ENCODE data around the gene EEFSEC.
A peak's percentile ranks its signal among the peaks of the same experiment; 100 is the strongest.

Gene EEFSEC

GRCh38 chr3:128339491-128340012 is 186.3 kb downstream of the EEFSEC start:
- no peak for DNase-seq

DNA sequence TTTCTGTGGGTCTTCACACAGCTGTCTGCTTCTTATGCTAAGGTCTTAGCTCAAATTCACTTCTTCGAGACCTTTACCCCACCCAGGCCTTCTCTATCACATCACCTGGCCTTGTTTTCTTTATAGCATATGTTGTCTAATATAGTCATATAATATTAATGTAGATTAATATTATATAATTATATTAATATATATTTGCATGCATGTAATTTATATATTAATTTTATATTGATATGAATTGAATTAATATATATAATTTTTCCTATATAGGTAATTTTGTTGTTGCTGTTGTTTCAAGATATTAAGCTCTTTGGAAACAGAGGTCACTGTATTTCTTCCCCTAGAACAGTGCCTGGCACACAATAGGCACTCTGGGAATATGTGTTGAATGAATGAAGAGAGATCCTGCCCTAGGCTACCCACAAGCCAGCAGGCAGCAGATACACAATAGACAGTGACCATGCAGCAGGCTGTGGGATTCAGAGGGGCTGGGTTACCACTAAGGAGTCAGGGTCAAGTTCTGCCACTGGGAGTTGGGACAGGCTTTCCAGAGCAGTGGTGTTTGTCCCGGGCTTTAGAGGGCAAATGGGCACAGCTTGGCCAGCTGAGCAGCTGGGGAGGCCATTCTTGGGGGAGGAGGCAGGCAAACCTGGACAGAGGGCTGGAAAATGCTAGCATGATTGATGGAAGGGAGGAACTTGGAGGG is 187.1 kb downstream of the EEFSEC start:
- no peak for DNase-seq

DNA sequence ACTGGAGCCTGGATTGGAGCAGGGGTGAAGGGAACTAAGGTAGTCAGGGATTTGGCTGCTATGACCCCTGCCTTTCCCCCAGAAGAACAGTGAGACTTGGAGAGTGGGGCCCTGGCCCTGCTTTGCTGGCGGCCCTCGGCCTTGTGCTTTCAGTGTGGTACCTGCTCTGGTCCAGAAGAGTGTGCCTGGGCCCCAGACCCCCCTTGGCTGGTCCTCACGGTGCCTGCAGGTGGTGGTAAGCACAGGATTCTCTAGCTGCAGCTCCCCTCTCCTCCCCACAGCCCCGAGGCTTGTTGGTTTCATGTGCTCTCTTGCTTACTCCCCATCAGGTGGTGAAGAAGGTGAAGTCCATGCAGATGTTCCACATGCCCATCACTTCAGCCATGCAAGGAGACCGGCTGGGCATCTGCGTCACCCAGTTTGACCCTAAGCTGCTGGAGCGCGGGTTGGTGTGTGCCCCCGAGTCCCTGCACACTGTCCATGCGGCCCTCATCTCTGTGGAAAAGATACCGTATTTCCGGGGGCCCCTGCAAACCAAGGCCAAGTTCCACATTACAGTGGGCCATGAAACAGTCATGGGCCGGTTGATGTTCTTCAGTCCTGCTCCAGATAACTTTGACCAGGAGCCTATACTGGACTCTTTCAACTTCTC is 187.7 kb downstream of the EEFSEC start:
- no peak for DNase-seq

GRCh38 chr3:128341659-128342395 is 188.5 kb downstream of the EEFSEC start:
- DNase-seq: no peak

GRCh38 chr3:128342701-128343180 is 189.5 kb downstream of the EEFSEC start:
- no peak for DNase-seq

DNA sequence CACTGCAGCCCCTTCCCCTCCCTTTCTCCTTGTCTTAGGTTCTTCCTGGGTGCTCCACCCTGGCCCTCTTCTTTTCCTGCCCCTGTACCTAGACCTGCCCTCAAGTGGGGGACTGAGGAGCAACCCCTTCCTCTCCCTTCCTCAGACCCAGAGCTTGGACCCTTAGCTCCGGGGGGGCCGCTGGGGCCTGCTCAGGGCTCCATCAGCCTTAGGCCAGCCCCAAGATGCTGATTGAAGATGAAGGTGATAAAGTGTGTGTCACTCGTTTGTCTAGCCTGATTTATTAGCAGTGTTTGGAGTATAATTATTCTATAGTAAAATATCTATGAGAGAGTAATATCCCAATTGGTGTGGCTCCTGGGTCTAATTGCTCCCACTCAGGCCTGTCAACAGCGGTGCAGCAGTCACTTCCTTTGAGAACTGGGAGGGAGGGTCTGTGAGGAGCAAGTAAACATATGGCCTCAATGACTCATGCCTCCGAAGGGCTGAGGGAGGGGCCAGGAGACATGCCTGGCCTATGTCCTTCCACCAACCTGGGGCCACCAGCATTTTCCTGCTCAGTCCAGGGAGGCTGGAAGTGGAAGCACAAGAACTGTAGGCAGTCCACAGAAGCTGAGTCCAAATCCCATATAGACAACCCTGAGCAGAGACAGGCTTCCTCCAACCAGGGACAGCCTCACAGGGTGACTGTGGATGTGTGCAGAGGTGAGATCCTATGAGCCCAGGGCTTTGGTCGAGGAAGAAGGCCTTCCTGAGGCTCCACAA is 190.2 kb downstream of the EEFSEC start:
- no peak for DNase-seq

DNA sequence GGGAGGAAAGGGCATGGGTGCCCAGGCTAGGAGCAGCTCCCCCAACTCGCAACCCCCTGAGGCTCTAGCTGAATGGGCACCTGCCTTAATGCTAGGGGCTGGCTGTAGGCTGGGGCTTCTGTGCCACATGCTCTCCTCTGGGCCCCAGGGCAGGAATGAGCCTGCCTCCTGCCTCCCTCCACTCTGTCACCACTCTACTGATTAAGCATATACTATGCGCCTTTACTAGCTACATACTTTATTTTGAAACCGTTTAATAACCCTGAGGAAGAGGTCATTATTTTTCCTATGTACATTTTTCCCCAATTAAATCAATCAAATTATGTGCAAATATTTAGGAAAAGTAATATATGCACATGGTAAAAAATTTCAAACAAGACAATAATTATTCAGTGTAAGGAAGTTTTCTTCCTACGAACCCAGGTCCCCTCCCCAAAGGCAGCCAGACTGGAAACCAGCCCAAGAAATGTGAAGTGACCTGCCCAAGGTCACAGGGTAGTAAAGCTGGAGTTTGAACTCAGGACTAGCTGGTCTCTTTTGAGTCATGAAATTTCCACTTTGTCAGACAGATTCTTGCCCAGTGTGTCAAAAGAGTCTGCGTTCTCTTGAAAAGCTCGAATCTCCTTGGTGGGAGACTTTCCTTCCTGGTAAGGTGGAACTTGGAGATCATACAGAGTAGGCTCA is 190.9 kb downstream of the EEFSEC start:
- DNase-seq: no peak

DNA sequence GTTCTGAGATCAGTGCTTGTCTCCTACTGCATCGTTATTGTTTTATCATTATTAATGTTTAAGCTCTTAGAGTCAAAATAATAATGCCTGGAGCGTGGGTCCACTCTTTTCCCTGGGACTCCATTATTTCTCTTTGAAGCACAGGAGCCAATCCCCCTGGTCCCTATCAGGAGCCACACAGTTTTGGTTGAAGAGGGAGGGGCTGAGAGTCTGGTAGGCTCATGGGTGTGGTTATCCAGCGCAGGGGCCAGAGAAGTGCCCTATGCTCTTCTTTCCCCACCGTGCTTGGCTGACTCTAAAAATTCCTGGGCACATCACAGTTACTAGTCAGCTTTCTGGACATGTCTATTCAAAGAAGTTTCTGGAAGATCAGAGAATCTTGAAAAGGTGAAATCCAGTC is 191.9 kb downstream of the EEFSEC start:
- no peak for DNase-seq

DNA sequence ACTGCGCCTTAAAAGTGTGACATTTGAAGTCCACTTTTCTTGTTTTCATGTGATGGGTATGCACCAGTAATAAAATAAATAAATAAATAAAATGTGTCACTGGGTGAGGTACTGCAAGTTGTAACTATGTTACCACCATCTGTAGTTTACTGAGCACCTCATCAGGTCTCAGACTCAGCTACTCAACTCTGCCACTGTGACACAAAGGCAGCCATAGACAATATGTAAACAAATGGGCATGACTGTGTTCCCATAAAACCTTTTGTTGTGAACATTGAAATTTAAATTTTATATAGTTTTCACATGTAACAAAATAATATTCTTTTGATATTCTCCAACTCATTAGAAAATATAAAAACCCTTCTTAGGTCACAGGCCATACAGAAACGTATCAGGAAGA is 193.3 kb downstream of the EEFSEC start:
- no peak for DNase-seq

- no peak for DNase-seq
Measured at GRCh38 chr3:128347282-128347681, 194.0 kb downstream of the EEFSEC start.

- no peak for DNase-seq
Measured at GRCh38 chr3:128348075-128348474, 194.8 kb downstream of the EEFSEC start.

DNA sequence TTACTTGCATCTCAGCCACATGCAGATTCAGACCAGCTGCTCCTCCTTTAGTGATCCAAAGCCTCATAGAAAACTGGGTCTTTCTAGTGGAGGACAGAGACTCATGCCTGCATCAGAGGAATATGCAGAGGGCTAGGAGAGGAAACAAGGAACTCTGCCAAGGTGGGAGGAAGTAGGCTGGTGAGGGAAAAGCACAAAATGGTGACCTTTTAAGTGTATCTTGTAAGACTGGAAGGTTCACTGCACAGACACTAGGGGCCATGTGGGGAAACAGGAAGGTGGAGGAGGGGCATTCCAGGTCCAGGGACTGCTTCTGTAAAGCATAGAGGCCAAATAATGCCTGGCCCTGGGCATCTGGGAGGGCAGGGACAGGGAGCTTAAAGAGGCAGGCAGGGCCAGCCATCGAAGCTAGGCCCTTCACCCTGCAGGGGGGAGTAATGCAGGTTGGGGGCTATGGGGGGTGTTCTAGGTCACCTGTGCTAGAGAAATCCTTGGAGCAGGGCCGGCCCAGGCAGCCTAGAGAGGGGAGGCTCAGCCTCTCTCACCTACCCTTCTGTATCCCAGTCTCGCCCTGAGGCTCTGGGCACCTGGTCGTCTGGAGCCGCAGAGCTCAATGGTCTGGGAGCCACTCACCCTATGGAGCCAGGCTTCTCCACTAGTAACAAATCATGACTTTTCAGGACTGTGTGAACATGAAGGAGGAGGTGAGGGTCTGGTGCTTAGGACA is 195.7 kb downstream of the EEFSEC start:
- DNase-seq: peak; percentile 7 to 44

DNA sequence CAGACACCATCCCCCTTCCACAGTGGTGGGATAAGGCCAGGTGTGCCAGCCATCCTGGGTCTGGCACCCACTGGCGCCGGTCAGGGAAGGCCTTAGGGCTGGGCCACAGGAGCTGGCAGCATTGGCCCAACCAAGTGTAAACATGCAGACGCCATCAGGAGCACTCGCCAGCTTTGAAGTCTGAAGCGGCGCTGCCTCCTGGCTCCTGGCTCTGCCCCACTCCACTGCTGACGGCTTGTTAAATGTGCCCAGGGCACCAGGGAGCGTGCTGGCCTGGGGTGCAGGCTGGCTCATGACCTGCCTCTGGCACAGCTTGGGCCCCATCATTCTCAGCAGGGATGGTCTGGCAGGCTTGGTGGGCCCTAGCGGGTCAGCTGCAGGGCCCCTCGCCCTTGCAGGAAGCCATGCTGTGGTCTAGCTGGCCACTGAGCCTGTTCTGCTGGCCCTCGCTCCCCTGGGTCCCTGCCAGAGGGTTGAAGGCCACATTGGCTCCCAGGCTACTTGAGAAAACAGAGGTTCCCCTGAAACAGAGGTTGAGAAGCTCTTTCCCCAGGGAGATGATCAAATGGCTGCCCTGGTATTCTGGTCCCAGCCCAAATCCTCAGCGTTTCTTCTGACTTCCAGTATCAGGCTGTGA is 196.8 kb downstream of the EEFSEC start:
- DNase-seq: no peak

- no peak for DNase-seq
Measured at GRCh38 chr3:128351546-128351945, 198.3 kb downstream of the EEFSEC start.

- DNase-seq: no peak
Measured at GRCh38 chr3:128352326-128352725, 199.0 kb downstream of the EEFSEC start.

- no peak for DNase-seq
Measured at GRCh38 chr3:128353361-128353965, 200.2 kb downstream of the EEFSEC start.

- DNase-seq: no peak
Measured at GRCh38 chr3:128353991-128354687, 200.9 kb downstream of the EEFSEC start.

GRCh38 chr3:128354788-128355542 is 201.7 kb downstream of the EEFSEC start:
- DNase-seq: no peak

GRCh38 chr3:128355543-128355919 is 202.2 kb downstream of the EEFSEC start:
- DNase-seq: no peak
